Fibroblast of the aortic adventitia (primary cell): ENCODE results near the gene DDX21. TPM values are rescaled to one million over a fixed set of nuclear protein-coding genes. Genes with fewer than 3 reads are reported as not detected.

ENCODE experiments used
- DNase-seq: peaks from one replicate; pipeline ENCODE4 v3.0.0-alpha.2; 2010; ENCODE audit warnings: low read depth
- H3K4me3 ChIP-seq: 2 replicates; pipeline ENCODE4 v1.5.1; 2011; ENCODE audit warnings: low read depth, mild to moderate bottlenecking, control low read depth, low read length, moderate library complexity
- CTCF ChIP-seq: IDR thresholded peaks from 2 replicates; pipeline ENCODE4 v1.5.1; 2011; ENCODE audit warnings: mild to moderate bottlenecking, low read length, control low read depth, inconsistent platforms; ENCODE audit not compliant: insufficient read depth
- small RNA-seq: library from RNA; depleted of rRNA; stranded (forward); fragments of <200 nt; gene quantifications from one replicate; pipeline ENCODE3, GENCODE V24; 2012
- total RNA-seq: library from RNA; depleted of rRNA; stranded (reverse); fragments of >200 nt; gene quantifications from 2 replicates; pipeline ENCODE4 v1.2.3, GENCODE V29; 2012; ENCODE audit warnings: low replicate concordance

DDX21 gene
- total RNA-seq, 1 donor, result 61.9 TPM

GRCh38 chr10:69025370-69025896 lies 69.5 kb downstream of the DDX21 start:
- no peak for TF ChIP-seq CTCF
- H3K4me3 ChIP-seq, result no peak overlapping the region
- no peak for DNase-seq

GRCh38 chr10:69033256-69033655 lies 77.3 kb downstream of the DDX21 start:
- H3K4me3 ChIP-seq, result no peak overlapping the region
- DNase-seq, result no peak
- TF ChIP-seq CTCF, result no peak

Small RNA genes within 50 kb of the gene (small RNA-seq; reads per million reads assigned to genes)
- gene RNU6-571P, result not detected

Other genes with a start within 250 kb of the DDX21 start
- 57.1 and 166 TPM in 2 replicates for gene CCAR1, start 234.9 kb upstream of the DDX21 start, total RNA-seq
- gene STOX1, start 128.6 kb upstream of the DDX21 start, total RNA-seq, result 0.09 TPM in 1 of 2 replicates, not detected in the other
- 52.6 and 70.1 TPM in 2 replicates for gene DDX50, start 54.9 kb upstream of the DDX21 start, total RNA-seq
- 37.9 and 59.3 TPM in 2 replicates for gene KIFBP, start 32.6 kb downstream of the DDX21 start, total RNA-seq
- 65.8 and 127 TPM in 2 replicates for gene SRGN, start 131.9 kb downstream of the DDX21 start, total RNA-seq
- 49.2 and 54.9 TPM in 2 replicates for gene VPS26A, start 168.0 kb downstream of the DDX21 start, total RNA-seq
- gene SUPV3L1, start 224.1 kb downstream of the DDX21 start, total RNA-seq, result 31.0 and 67.4 TPM in 2 replicates